HG02571 (cell line): ENCODE data around the gene NCAPD2.
A peak's percentile ranks its signal among the peaks of the same experiment; 100 is the strongest.
"Not testable (repeated sequence)": the region's sequence is repeated elsewhere in the genome, so short reads cannot be mapped to it uniquely, and the experiment has no call there.

Source experiments
- ATAC-seq: cut with Tn5 transposase; IDR thresholded peaks from one replicate; pipeline ENCODE4 v1.9.1; 2021; ENCODE audit warnings: mild to moderate bottlenecking, moderate library complexity; ENCODE audit not compliant: unreplicated experiment

Gene NCAPD2

GRCh38 chr12:6548966-6549683 lies 55.2 kb downstream of the NCAPD2 start:
- ATAC-seq, result no peak

- no peak for ATAC-seq
Measured at GRCh38 chr12:6549684-6550151, 55.8 kb downstream of the NCAPD2 start.

DNA sequence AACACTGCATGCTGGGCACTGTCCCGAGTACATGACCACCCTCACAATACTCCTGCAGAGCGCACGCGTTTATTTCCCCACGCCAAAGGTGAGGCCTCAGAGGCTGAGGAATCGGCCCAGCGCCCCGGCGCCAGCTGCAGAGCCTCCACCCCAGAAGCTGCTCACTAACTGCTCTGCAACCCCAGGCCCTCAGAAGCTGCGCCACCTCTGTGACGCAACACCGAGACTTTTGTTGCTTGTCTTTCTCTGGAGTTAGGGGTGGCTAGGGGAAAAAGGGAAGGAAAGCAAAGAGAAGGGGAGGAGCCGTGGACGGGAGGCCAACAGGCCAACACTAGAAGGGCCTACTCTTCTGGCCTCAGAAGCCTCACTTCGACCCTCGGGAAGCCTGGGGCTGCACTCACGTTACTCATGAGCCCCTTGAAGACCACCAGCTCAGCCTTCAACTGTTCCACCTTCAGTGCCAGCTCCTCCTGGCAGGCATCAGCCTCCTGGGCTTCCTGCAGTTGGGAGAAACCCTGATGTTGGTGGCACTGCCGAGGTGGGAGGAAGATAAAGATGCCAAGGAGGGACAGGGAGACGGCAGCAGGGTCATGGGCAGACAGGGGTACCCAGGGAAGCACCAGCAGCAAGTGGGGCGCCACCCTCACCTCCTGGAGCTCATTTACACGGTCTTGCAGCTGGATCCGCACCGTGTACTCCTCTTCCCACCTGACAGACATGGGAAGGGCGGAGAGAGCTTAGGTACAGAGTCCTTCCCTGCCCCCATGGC lies 56.6 kb downstream of the NCAPD2 start:
- no peak for ATAC-seq

DNA sequence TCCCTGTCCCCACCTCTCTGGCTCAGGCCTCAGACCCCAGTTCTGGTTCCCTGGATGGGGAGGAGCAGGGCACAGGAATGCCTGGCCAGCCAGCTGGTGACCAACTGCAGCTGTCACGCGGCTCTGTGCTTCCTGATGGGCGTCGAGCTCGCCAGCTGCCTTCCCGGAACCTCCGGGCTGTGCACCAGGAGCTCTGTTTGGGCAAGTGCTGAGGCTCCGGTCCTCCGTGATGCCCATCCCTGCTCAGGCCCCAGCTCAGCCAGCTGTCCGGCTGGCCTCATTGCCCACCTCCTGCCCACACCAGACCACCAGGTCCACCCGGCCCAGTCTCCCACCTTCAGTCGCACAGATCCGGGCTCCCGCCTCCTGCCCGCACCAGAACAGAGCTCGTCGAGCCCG lies 57.2 kb downstream of the NCAPD2 start:
- ATAC-seq, result no peak

GRCh38 chr12:6551496-6552139 lies 57.7 kb downstream of the NCAPD2 start:
- no peak for ATAC-seq

DNA sequence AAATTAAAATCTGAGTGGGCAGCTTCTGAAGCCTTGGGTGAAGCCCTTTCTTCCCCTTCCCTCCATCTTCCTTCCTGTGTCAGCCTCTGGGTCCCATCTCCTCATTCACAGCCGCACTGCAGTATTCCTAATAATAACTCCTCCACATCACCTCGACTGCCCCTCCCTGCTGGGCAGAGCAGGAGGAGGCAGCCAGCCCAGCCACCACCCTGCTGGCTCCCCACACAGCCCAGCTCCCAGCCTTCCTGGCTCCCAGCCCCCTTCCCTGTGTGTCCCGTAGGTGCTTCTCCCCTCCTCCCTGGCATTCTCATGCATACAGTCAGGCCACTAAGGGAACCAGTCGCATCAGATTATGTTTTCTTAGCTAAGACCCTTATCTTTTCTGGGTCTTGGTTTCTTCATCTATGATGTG lies 58.2 kb downstream of the NCAPD2 start:
- ATAC-seq, result no peak

GRCh38 chr12:6553051-6553868 lies 59.4 kb downstream of the NCAPD2 start:
- ATAC-seq, result no peak

GRCh38 chr12:6554168-6555017 lies 60.5 kb downstream of the NCAPD2 start:
- no peak for ATAC-seq

GRCh38 chr12:6555018-6555691 lies 61.3 kb downstream of the NCAPD2 start:
- ATAC-seq, result peak; percentile 6

- not testable (repeated sequence) for ATAC-seq
Measured at GRCh38 chr12:6556496-6556817, 62.6 kb downstream of the NCAPD2 start.

DNA sequence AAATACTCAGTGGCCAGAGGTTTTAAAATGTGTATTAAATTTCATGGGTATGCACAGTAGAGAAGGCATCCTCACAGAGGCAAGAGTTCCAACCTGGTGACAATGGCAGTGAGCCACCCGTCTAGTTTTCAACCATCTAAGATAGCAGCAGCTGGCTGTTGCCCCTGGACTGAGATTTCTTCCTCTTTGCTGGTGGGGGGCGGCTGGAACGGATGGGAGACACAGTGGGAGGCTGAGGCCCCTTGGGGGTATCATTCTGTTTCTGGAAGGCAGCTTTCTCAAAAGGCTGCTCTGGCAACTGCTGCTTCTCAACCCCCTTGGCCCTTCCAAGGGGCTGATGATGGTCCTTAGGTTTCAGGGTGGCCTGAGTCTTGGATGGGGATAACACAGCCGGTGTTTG lies 63.0 kb downstream of the NCAPD2 start:
- no peak for ATAC-seq

DNA sequence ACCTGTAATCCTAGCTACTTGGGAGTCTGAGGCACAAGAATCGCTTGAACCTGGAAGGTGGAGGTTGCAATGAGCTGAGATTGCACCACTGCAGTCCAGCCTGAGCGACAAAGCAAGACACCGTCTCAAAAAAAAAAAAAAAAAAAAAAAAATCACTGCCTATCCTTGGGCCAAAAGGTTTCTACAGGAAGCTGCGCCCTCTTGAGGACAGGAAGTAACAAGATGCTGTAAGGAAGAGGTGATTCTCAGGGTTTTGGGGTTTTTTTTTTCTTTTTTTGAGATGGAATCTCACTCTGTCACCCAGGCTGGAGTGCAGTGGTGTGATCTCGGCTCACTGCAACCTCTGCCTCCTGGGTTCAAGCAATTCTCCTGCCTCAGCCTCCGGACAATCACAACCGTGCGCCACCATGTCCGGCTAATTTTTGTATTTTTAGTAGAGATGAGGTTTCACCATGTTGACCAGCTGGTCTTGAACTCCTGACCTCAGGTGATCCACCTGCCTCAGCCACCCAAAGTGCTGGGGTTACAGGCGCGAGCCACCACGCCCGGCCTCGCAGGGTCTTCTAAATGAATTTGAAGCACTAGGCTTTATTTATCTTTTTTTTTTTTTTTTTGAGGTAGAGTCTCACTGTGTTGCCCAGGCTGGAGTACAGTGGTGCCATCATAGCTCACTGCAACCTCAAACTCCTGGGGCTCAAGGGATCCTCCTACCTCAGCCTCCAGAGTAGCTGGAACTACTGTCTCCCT lies 64.3 kb downstream of the NCAPD2 start:
- ATAC-seq, result not testable (repeated sequence)

DNA sequence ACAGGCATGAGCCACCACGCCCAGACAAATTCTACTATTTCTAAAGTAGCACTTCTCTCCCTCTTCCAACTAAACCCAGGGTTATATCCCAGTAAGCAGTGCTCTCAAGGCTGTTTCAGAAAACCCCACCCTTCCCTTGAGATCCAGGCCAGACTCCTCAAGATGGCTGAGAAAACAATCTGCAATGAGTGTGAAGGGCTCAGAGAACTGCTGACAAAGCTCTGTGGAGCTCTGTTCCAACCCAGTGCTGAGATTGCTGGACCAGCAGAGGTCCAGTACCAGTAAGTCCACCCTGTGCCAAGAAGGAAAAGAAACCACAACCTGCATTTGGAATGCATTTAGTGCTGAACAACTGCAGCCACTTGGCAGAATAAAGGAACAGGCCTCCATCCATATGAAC lies 65.6 kb downstream of the NCAPD2 start:
- no peak for ATAC-seq

- no peak for ATAC-seq
Measured at GRCh38 chr12:6560501-6561205, 66.8 kb downstream of the NCAPD2 start.

- ATAC-seq, result no peak
Measured at GRCh38 chr12:6562881-6563280, 69.0 kb downstream of the NCAPD2 start.

GRCh38 chr12:6563448-6564050 lies 69.6 kb downstream of the NCAPD2 start:
- ATAC-seq, result no peak

- ATAC-seq, result no peak
Measured at GRCh38 chr12:6567112-6567670, 73.3 kb downstream of the NCAPD2 start.

DNA sequence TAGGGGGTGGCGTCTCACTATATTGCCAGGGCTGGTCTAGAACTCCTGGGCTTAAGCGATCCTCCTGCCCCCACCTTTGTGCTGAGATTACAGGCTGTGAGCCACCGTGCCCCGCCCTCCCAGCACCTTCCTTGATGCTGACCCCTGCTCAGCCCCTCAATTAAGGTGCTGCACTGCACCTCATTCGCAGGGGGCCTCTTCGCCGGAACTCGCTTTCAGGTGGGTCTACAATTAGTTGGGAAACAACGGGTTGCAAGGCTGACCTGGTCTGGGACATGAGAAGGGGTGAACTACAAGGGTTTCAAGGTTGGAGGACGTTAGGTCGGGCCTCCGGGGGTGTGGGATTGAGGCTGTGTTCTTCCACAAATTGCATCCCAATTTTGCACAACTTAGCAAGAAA lies 75.4 kb downstream of the NCAPD2 start:
- no peak for ATAC-seq
